Nephron progenitor cell (in vitro differentiated cells): ENCODE results near the gene GPR146.

ENCODE experiments used
- DNase-seq: peaks from one replicate; pipeline ENCODE4 v3.0.0; 2021
- H3K27ac Mint-ChIP-seq: 2 replicates; pipeline ENCODE4 v1.8.0; 2021; ENCODE audit warnings: mild to moderate bottlenecking, moderate library complexity, mixed read lengths
- H3K27me3 Mint-ChIP-seq: 2 replicates; pipeline ENCODE4 v1.8.0; 2021; ENCODE audit warnings: mild to moderate bottlenecking, low read depth, mixed read lengths; ENCODE audit not compliant: poor library complexity
- H3K36me3 Mint-ChIP-seq: 2 replicates; pipeline ENCODE4 v1.8.0; 2021; ENCODE audit warnings: low read depth, mixed read lengths
- H3K4me1 Mint-ChIP-seq: 2 replicates; pipeline ENCODE4 v1.8.0; 2021; ENCODE audit warnings: mixed read lengths
- H3K4me3 Mint-ChIP-seq: 2 replicates; pipeline ENCODE4 v1.8.0; 2021; ENCODE audit warnings: mild to moderate bottlenecking, moderate library complexity, mixed read lengths
- H3K9me3 Mint-ChIP-seq: 2 replicates; pipeline ENCODE4 v1.8.0; 2021; ENCODE audit warnings: mild to moderate bottlenecking, moderate library complexity, mixed read lengths
- CTCF ChIP-seq: fragments of 200-600 bp; sonication (generic); IDR thresholded peaks from 2 replicates; pipeline ENCODE4 v1.5.0; 2021; ENCODE audit warnings: antibody characterized with exemption

The GPR146 gene

GRCh38 chr7:1101563-1102431 lies 57.5 kb downstream of the GPR146 start:
- no peak for DNase-seq
- Mint-ChIP-seq H3K27me3 (peaks cover 6% of the 10 kb centered on the region), H3K36me3 (peaks cover 25% of the 10 kb centered on the region), H3K9me3 (peaks cover 14% of the 10 kb centered on the region), H3K4me3 (no peak overlapping the region), H3K27ac (peak overlapping the region; percentile 97), H3K4me1 (peaks cover 73% of the 10 kb centered on the region)
- no peak for TF ChIP-seq CTCF

GRCh38 chr7:1103009-1103788 lies 58.9 kb downstream of the GPR146 start:
- peaks cover 12% of the 10 kb centered on the region for H3K36me3 Mint-ChIP-seq
- TF ChIP-seq CTCF = no peak
- H3K27me3 Mint-ChIP-seq = no peaks in the 10 kb centered on the region
- no peak for DNase-seq
- H3K4me1 Mint-ChIP-seq = peaks cover 68% of the 10 kb centered on the region
- H3K9me3 Mint-ChIP-seq = peaks cover 1% of the 10 kb centered on the region
- no peak overlapping the region for H3K27ac Mint-ChIP-seq
- H3K4me3 Mint-ChIP-seq = no peak overlapping the region

GRCh38 chr7:1103789-1104515 lies 59.6 kb downstream of the GPR146 start:
- DNase-seq = no peak
- TF ChIP-seq CTCF = no peak
- Mint-ChIP-seq H3K9me3 (no peaks in the 10 kb centered on the region), H3K27me3 (no peaks in the 10 kb centered on the region), H3K4me3 (no peak overlapping the region), H3K4me1 (peaks cover 72% of the 10 kb centered on the region), H3K36me3 (peaks cover 7% of the 10 kb centered on the region), H3K27ac (no peak overlapping the region)

- H3K4me1 Mint-ChIP-seq = peaks cover 72% of the 10 kb centered on the region
- no peaks in the 10 kb centered on the region for H3K36me3 Mint-ChIP-seq
- H3K27ac Mint-ChIP-seq = no peak overlapping the region
- DNase-seq = no peak
- no peaks in the 10 kb centered on the region for H3K27me3 Mint-ChIP-seq
- no peak overlapping the region for H3K4me3 Mint-ChIP-seq
- no peak for TF ChIP-seq CTCF
- no peaks in the 10 kb centered on the region for H3K9me3 Mint-ChIP-seq
Measured at GRCh38 chr7:1104516-1105179, 60.3 kb downstream of the GPR146 start.

- Mint-ChIP-seq H3K27me3 (no peaks in the 10 kb centered on the region), H3K4me3 (no peak overlapping the region), H3K4me1 (peaks cover 77% of the 10 kb centered on the region), H3K36me3 (no peaks in the 10 kb centered on the region), H3K9me3 (no peaks in the 10 kb centered on the region), H3K27ac (peak overlapping the region; percentile 39)
- no peak for TF ChIP-seq CTCF
- DNase-seq = no peak
Measured at GRCh38 chr7:1105189-1105588, 60.8 kb downstream of the GPR146 start.
